ENCODE results near the gene CTIF. TPM values are rescaled to one million over a fixed set of nuclear protein-coding genes. Genes with fewer than 3 reads are reported as not detected.

The CTIF gene
- total and polyA plus RNA-seq, 2 donors (not counting 1 experiment from before 2014, with no cell fraction given), result 27.2 to 28.1 TPM

DNA sequence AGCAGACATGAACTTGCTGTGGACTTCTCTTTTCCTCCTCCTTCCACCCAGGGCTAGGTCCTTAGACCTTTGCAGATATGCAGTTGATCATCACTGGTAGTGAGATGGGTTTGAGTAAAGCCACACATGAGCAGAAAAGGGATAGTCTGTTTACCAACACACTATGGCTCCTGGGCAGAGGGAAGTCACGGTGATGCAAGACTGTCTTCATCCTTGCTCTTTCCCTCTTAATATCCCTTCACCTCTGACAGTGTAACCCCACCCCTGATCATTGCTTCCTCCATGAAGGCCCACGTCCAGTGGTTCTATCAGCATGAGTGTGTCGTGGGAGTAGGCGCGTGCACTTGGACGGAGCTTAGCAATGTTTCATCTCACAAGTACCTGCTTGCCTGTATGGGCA, 223.2 kb downstream of the CTIF start:
- TF ChIP-seq, protein P1, sequence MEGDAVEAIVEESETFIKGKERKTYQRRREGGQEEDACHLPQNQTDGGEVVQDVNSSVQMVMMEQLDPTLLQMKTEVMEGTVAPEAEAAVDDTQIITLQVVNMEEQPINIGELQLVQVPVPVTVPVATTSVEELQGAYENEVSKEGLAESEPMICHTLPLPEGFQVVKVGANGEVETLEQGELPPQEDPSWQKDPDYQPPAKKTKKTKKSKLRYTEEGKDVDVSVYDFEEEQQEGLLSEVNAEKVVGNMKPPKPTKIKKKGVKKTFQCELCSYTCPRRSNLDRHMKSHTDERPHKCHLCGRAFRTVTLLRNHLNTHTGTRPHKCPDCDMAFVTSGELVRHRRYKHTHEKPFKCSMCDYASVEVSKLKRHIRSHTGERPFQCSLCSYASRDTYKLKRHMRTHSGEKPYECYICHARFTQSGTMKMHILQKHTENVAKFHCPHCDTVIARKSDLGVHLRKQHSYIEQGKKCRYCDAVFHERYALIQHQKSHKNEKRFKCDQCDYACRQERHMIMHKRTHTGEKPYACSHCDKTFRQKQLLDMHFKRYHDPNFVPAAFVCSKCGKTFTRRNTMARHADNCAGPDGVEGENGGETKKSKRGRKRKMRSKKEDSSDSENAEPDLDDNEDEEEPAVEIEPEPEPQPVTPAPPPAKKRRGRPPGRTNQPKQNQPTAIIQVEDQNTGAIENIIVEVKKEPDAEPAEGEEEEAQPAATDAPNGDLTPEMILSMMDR (conservative IDR thresholded peaks at IDR 0.05 in 1 of 2, IDR thresholded peaks at IDR 0.05 in 1 of 2; ENCODE audit: low read depth in 1 of 2, low read length in 2 of 2), result no peak
- no peak for TF ChIP-seq EZH2 (IDR thresholded peaks at IDR 0.05; ENCODE audit: low read length, missing control alignments)
- H3K27ac ChIP-seq (ENCODE audit: insufficient read depth, low read length), result no peak overlapping the region
- no peaks in the 10 kb centered on the region for H3K27me3 ChIP-seq (ENCODE audit: control insufficient read depth, insufficient read depth, low read length)
- H3K4me1 ChIP-seq (ENCODE audit: control insufficient read depth, extremely low read depth, insufficient read depth, low read length), result peaks cover 2% of the 10 kb centered on the region
- no peak overlapping the region for H3K9ac ChIP-seq (ENCODE audit: insufficient read depth, low read length)
- H2AFZ ChIP-seq (ENCODE audit: low read length), result no peak overlapping the region
- H3K4me3 ChIP-seq (replicated peaks in 1 of 4; ENCODE audit: control extremely low read depth in 1 of 4, insufficient read depth in 1 of 4, low read depth in 3 of 4, low read length in 4 of 4), result no peak overlapping the region
- peaks cover 32% of the 10 kb centered on the region for H3K36me3 ChIP-seq (ENCODE audit: control insufficient read depth, insufficient read depth, low read length)
- no peaks in the 10 kb centered on the region for H3K79me2 ChIP-seq (ENCODE audit: control insufficient read depth, insufficient read depth, low read length)
- H3K9me3 ChIP-seq (ENCODE audit: control insufficient read depth, insufficient read depth, low read depth, low read length), result no peaks in the 10 kb centered on the region
- H4K20me1 ChIP-seq (ENCODE audit: control insufficient read depth, extremely low read depth, insufficient read depth, low read length), result no peaks in the 10 kb centered on the region
- H3K4me2 ChIP-seq (ENCODE audit: extremely low read depth, insufficient read depth, low read length), result no peak overlapping the region
- no peak for DNase-seq (ENCODE audit: low read depth in 2 of 2)

DNA sequence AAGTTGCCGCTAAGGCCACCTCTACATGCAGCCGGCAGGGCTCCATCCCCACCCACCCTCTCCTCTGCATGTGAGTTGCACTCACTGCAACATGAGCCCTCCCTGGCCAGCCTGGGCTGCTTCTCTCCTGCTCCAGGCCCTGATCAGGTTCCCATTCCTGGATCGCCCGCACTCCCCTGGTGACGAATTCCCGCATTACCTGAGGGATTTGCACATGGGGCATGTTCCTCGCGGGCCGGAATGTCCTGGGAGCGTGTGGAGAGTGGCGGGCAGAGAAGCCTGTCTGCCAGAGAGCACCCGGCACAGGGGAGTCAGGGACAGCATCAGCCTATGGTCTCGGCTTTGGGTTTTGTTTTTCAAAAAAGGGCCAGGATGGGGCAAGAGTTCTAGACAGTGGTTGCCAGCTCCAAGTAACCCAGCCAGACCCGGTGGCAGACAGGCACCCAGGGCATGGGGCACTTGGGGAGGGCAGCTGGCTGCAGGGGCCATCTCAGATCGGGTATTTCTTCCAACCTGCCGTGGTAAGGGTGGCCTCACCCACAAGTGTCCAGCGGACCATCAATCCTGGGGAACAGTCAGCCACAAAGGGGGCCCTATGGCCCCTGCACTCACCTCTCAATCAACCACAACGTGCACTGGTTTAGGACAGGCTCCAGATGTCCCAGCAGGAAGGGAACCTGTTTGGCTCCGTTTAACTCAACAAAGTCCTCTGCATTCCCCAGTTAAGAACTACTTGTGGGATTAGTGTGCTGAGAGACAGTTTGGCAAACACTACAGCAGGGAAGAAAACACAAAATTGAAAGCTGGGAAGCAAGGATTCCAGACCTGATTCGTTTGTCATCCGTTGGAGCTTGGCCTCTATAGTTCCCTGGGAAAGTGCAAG, 224.2 kb downstream of the CTIF start:
- Histone ChIP-seq H3K4me1 (ENCODE audit: control insufficient read depth, extremely low read depth, insufficient read depth, low read length) (peaks cover 4% of the 10 kb centered on the region), H2AFZ (ENCODE audit: low read length) (no peak overlapping the region), H3K4me2 (ENCODE audit: extremely low read depth, insufficient read depth, low read length) (no peak overlapping the region), H3K9me3 (ENCODE audit: control insufficient read depth, insufficient read depth, low read depth, low read length) (no peaks in the 10 kb centered on the region), H3K27ac (ENCODE audit: insufficient read depth, low read length) (no peak overlapping the region), H3K79me2 (ENCODE audit: control insufficient read depth, insufficient read depth, low read length) (no peaks in the 10 kb centered on the region), H3K27me3 (ENCODE audit: control insufficient read depth, insufficient read depth, low read length) (no peaks in the 10 kb centered on the region), H3K36me3 (ENCODE audit: control insufficient read depth, insufficient read depth, low read length) (peaks cover 29% of the 10 kb centered on the region), H3K9ac (ENCODE audit: insufficient read depth, low read length) (no peak overlapping the region), H3K4me3 (replicated peaks in 1 of 4; ENCODE audit: control extremely low read depth in 1 of 4, insufficient read depth in 1 of 4, low read depth in 3 of 4, low read length in 4 of 4) (no peak overlapping the region), H4K20me1 (ENCODE audit: control insufficient read depth, extremely low read depth, insufficient read depth, low read length) (no peaks in the 10 kb centered on the region)
- TF ChIP-seq, protein P1 (conservative IDR thresholded peaks at IDR 0.05 in 1 of 2, IDR thresholded peaks at IDR 0.05 in 1 of 2; ENCODE audit: low read depth in 1 of 2, low read length in 2 of 2), result no peak
- no peak for TF ChIP-seq EZH2 (IDR thresholded peaks at IDR 0.05; ENCODE audit: low read length, missing control alignments)
- DNase-seq (ENCODE audit: low read depth in 2 of 2), result no peak

DNA sequence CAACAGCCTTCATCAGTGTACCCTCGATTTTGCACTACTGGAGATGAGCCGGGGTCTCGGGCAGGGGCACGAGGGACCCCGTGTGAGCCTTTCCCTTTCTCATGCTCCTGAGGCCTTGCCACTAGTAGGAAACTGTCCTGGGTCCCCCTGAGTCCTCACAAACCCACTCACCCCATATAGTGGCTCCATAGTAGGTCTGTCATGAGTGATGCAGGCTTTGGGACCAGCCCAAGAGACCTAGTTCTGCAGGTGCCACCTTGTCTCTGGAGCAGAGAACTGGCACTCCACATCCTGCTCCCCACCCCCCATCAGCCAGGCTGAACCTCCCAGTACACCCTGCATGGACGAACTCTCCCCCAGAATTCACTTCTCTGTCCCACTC, 224.9 kb downstream of the CTIF start:
- Histone ChIP-seq H4K20me1 (ENCODE audit: control insufficient read depth, extremely low read depth, insufficient read depth, low read length) (no peaks in the 10 kb centered on the region), H3K27me3 (ENCODE audit: control insufficient read depth, insufficient read depth, low read length) (no peaks in the 10 kb centered on the region), H3K9me3 (ENCODE audit: control insufficient read depth, insufficient read depth, low read depth, low read length) (no peaks in the 10 kb centered on the region), H3K36me3 (ENCODE audit: control insufficient read depth, insufficient read depth, low read length) (peaks cover 26% of the 10 kb centered on the region), H3K79me2 (ENCODE audit: control insufficient read depth, insufficient read depth, low read length) (no peaks in the 10 kb centered on the region), H3K9ac (ENCODE audit: insufficient read depth, low read length) (no peak overlapping the region), H3K27ac (ENCODE audit: insufficient read depth, low read length) (no peak overlapping the region), H3K4me1 (ENCODE audit: control insufficient read depth, extremely low read depth, insufficient read depth, low read length) (peaks cover 4% of the 10 kb centered on the region), H3K4me2 (ENCODE audit: extremely low read depth, insufficient read depth, low read length) (no peak overlapping the region), H2AFZ (ENCODE audit: low read length) (no peak overlapping the region), H3K4me3 (replicated peaks in 1 of 4; ENCODE audit: control extremely low read depth in 1 of 4, insufficient read depth in 1 of 4, low read depth in 3 of 4, low read length in 4 of 4) (no peak overlapping the region)
- TF ChIP-seq, protein P1 (conservative IDR thresholded peaks at IDR 0.05 in 1 of 2, IDR thresholded peaks at IDR 0.05 in 1 of 2; ENCODE audit: low read depth in 1 of 2, low read length in 2 of 2), result no peak
- TF ChIP-seq EZH2 (IDR thresholded peaks at IDR 0.05; ENCODE audit: low read length, missing control alignments), result no peak
- no peak for DNase-seq (ENCODE audit: low read depth in 2 of 2)
